Gastrocnemius medialis (tissue), 4 donors: Measurements from ENCODE around the gene UBC. TPM values are rescaled to one million over a fixed set of nuclear protein-coding genes. Genes with fewer than 3 reads are reported as not detected.

Source experiments
- ATAC-seq, 2 donors: fragments of 150-250 bp; one replicate each; pipeline ENCODE4 v1.9.1; 2016
- DNase-seq, 2 donors: peaks; one replicate each; pipeline ENCODE4 v3.0.0-alpha.2; 2019
- H3K27ac ChIP-seq, 4 donors: fragments of 200-600 bp; sonication (generic); 1 replicate in 1 of 4; 2 replicates in 3 of 4; pipeline ENCODE4 v1.5.1; 2016 to 2018; ENCODE audit warnings: mild to moderate bottlenecking in 2 of 4, moderate library complexity in 1 of 4
- H3K27me3 ChIP-seq, 3 donors: fragments of 200-600 bp; sonication (generic) in 2 of 3; 1 replicate in 1 of 3; 2 replicates in 2 of 3; pipeline versions ENCODE4 v1.5.1 to v1.6.0; 2016 to 2019; ENCODE audit warnings: mild to moderate bottlenecking in 1 of 3, moderate library complexity in 1 of 3
- H3K36me3 ChIP-seq, 2 donors: fragments of 200-600 bp; sonication (generic) in 1 of 2; one replicate each; pipeline ENCODE4 v1.5.1; 2017 to 2018
- H3K4me1 ChIP-seq, 2 donors: fragments of 200-600 bp; sonication (generic) in 1 of 2; one replicate each; pipeline ENCODE4 v1.5.1; 2016 to 2017; ENCODE audit warnings: mild to moderate bottlenecking in 2 of 2
- H3K4me3 ChIP-seq, 4 donors: fragments of 200-600 bp; sonication (generic) in 3 of 4; 1 replicate in 1 of 4; 2 replicates in 3 of 4; pipeline ENCODE4 v1.5.1; 2016 to 2019; ENCODE audit warnings: mild to moderate bottlenecking in 2 of 4
- H3K9me3 ChIP-seq, 3 donors: fragments of 200-600 bp; sonication (generic) in 2 of 3; 1 replicate in 1 of 3; 2 replicates in 2 of 3; pipeline ENCODE4 v1.5.1; 2016 to 2019
- CTCF ChIP-seq, 5 experiments: fragments of 450-650 bp in 3 of 5; fragments of 200-600 bp in 2 of 5; sonication (generic) in 2 of 5; IDR thresholded peaks in 4 of 5; conservative IDR thresholded peaks in 1 of 5; 1 replicate in 4 of 5; 2 replicates in 1 of 5; pipeline ENCODE4 v1.5.1; 2016 to 2019; ENCODE audit warnings: antibody characterized with exemption in 5 of 5, mild to moderate bottlenecking in 3 of 5, moderate library complexity in 3 of 5
- POLR2A ChIP-seq, 2 donors: fragments of 450-650 bp; IDR thresholded peaks; one replicate each; pipeline ENCODE4 v1.6.1; 2017; ENCODE audit warnings: antibody characterized with exemption in 2 of 2, mild to moderate bottlenecking in 2 of 2, moderate library complexity in 2 of 2
- in situ Hi-C, 4 donors: fragments of 200-750 bp; cut with MboI; loops; one replicate each; pipeline versions ENCODE4 v1.15.0 to v1.8.0; 2017; ENCODE audit warnings: low sequenced_read_pairs in 4 of 4
- intact Hi-C: fragments of 100-400 bp; cut with DNase I; formaldehyde crosslinking; loops from one replicate; pipeline ENCODE4 v1.15.1; 2023; ENCODE audit warnings: low total_unique reads
- microRNA-seq, 2 donors: library from miRNA; unstranded; fragments of <30 nt; microRNA quantifications; one replicate each; pipeline ENCODE4, GENCODE V29; 2016; ENCODE audit warnings: borderline replicate concordance in 2 of 2
- total RNA-seq, 4 donors: library from RNA; depleted of rRNA; stranded (reverse); fragments of >200 nt; gene quantifications; one replicate each; pipeline versions ENCODE4 v1.1.0 to v1.2.3, GENCODE V29; 2016

The UBC gene
- total RNA-seq, 4 donors from 2014 or later, result 3,173 to 12,805 (median 9,048) TPM

GRCh38 chr12:124863416-124864325 is 50.8 kb downstream of the UBC start, which contains the start of gene SCARB1:
SCARB1 (minus strand) TSS chr12:124863864; CDS start chr12:124863720, 144 bp downstream.
- DNase-seq (peak; percentile 62 to 71), ATAC-seq (peak; percentile 78 to 84)
- in situ Hi-C loops (no loop called here), intact Hi-C loops (loop anchor here (2.0 kb wide), 2 partner anchors 41 to 77 kb away; no protein-coding TSS in a partner anchor)
- Histone ChIP-seq H3K4me1 (peaks cover 3 to 18% of the 10 kb centered on the region in 2 donors), H3K36me3 (no peaks in the 10 kb centered on the region), H3K27ac (peak within 1 kb of the TSS; percentile 64 to 82 (median 77)), H3K4me3 (peak within 1 kb of the TSS; percentile 61 to 88 (median 81)), H3K27me3 (no peaks in the 10 kb centered on the region), H3K9me3 (no peaks in the 10 kb centered on the region)
- TF ChIP-seq POLR2A (IDR thresholded peaks at IDR 0.05) (peak; percentile 34 to 71), CTCF (IDR thresholded peaks at IDR 0.05 in 4 of 5, conservative IDR thresholded peaks at IDR 0.05 in 1 of 5) (no peak)

- TF ChIP-seq CTCF (IDR thresholded peaks at IDR 0.05 in 4 of 5, conservative IDR thresholded peaks at IDR 0.05 in 1 of 5) (no peak), POLR2A (IDR thresholded peaks at IDR 0.05) (no peak)
- in situ Hi-C loops, result no loop called here
- Histone ChIP-seq H3K36me3 (no peaks in the 10 kb centered on the region), H3K4me3 (peak overlapping the region; percentile 61 to 88 (median 81)), H3K27me3 (no peaks in the 10 kb centered on the region), H3K27ac (peak overlapping the region; percentile 64 to 82 (median 77)), H3K4me1 (peaks cover 3 to 18% of the 10 kb centered on the region in 2 donors), H3K9me3 (no peaks in the 10 kb centered on the region)
- intact Hi-C loops, result no loop called here
- ATAC-seq (peak; percentile 25 to 39), DNase-seq (no peak)
Measured at GRCh38 chr12:124862768-124863415, 51.6 kb downstream of the UBC start.

GRCh38 chr12:124861898-124862676 is 52.4 kb downstream of the UBC start:
- Histone ChIP-seq H3K4me1 (peaks cover 3 to 18% of the 10 kb centered on the region in 2 donors), H3K4me3 (no peak overlapping the region), H3K27me3 (no peaks in the 10 kb centered on the region), H3K27ac (peak overlapping the region in 1 of 4 donors; percentile 82), H3K36me3 (no peaks in the 10 kb centered on the region), H3K9me3 (no peaks in the 10 kb centered on the region)
- ATAC-seq (no peak), DNase-seq (no peak)
- no peak for TF ChIP-seq CTCF (IDR thresholded peaks at IDR 0.05 in 4 of 5, conservative IDR thresholded peaks at IDR 0.05 in 1 of 5)
- in situ Hi-C loops (no loop called here), intact Hi-C loops (no loop called here)

Small RNAs within 50 kb of the gene (microRNA-seq; reads per million reads assigned to microRNA genes)
- gene MIR5188, result 1.2 to 1.7 reads per million in 2 donors

Other genes with a start within 250 kb of the UBC start
- gene SCARB1, start 50.8 kb downstream of the UBC start, total RNA-seq, result 1 to 10 TPM; 5.4 to 8.7 (median 6.2) TPM
- gene DHX37, start 74.5 kb upstream of the UBC start, total RNA-seq, result 10 to 100 TPM; 11.6 to 34.7 (median 28.7) TPM
- 1 to 10 TPM in 3 of 4 donors, under 1 TPM in 1; 0.75 to 2.0 (median 1.6) TPM for gene BRI3BP, start 79.0 kb upstream of the UBC start, total RNA-seq
- 10 to 100 TPM in 1 of 4 donors, 1 to 10 TPM in 3; 6.0 to 11.8 (median 8.8) TPM for gene AACS, start 150.8 kb upstream of the UBC start, total RNA-seq